ENCODE data around the gene ITFG2. TPM values are rescaled to one million over a fixed set of nuclear protein-coding genes. Genes with fewer than 3 reads are reported as not detected.

ITFG2 gene
- total and polyA plus RNA-seq, 2 experiments from 2014 or later = 30.4 to 45.5 TPM

DNA sequence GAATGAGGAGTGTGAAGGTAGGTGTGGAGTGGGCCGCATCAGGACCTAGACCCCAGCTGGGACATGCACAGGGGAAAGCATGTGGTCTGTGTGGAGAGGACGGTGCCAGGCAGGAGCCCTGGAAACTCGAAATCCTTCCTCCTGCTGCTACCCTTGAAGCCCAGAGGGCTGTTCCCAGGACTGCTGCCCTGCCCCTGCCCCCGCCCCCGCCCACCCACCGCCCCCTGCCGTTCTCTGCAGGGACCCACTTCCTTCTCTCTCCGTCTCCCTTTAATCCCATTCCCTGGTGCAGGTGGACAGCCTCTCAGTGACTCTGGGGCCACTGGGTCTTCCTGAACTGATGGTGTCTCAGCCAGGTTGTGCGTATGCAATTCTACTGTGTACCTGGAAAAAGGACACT lies 8.0 kb downstream of the ITFG2 start:
- Histone ChIP-seq H3K4me3 (no peak overlapping the region), H3K9me3 (ENCODE audit: low read depth) (no peaks in the 10 kb centered on the region), H3K27me3 (no peaks in the 10 kb centered on the region), H3K4me1 (ENCODE audit: low read depth) (no peaks in the 10 kb centered on the region), H3K27ac (no peak overlapping the region), H3K36me3 (peaks cover 38% of the 10 kb centered on the region)
- DNase-seq (ENCODE audit: low read depth in 1 of 2, low spot score in 1 of 2) = no peak
- TF ChIP-seq, protein P1, sequence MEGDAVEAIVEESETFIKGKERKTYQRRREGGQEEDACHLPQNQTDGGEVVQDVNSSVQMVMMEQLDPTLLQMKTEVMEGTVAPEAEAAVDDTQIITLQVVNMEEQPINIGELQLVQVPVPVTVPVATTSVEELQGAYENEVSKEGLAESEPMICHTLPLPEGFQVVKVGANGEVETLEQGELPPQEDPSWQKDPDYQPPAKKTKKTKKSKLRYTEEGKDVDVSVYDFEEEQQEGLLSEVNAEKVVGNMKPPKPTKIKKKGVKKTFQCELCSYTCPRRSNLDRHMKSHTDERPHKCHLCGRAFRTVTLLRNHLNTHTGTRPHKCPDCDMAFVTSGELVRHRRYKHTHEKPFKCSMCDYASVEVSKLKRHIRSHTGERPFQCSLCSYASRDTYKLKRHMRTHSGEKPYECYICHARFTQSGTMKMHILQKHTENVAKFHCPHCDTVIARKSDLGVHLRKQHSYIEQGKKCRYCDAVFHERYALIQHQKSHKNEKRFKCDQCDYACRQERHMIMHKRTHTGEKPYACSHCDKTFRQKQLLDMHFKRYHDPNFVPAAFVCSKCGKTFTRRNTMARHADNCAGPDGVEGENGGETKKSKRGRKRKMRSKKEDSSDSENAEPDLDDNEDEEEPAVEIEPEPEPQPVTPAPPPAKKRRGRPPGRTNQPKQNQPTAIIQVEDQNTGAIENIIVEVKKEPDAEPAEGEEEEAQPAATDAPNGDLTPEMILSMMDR (IDR thresholded peaks at IDR 0.05; ENCODE audit: low read depth, low read length) = no peak

DNA sequence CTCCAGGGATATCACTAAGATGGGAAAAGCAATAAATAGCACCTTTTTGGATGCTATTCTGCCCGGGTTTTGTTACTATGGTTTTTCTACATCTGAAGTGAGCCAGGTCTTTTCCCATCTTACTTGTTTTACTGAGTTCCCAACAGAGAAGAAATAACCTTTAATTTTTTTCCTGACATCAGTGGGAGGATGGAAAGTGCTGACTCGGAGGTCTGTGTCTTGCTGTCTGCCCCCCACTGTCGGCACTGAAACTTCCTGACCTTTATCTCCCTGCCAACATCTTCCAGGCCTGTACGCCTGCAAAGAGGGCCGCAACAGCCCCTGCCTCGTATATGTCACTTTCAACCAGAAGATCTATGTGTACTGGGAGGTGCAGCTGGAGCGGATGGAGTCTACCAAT lies 11.0 kb downstream of the ITFG2 start:
- Histone ChIP-seq H3K9me3 (ENCODE audit: low read depth) (no peaks in the 10 kb centered on the region), H3K36me3 (peaks cover 28% of the 10 kb centered on the region), H3K27me3 (no peaks in the 10 kb centered on the region), H3K4me1 (ENCODE audit: low read depth) (no peaks in the 10 kb centered on the region), H3K27ac (no peak overlapping the region), H3K4me3 (no peak overlapping the region)
- DNase-seq (ENCODE audit: low read depth in 1 of 2, low spot score in 1 of 2) = no peak
- TF ChIP-seq, protein P1 (IDR thresholded peaks at IDR 0.05; ENCODE audit: low read depth, low read length) = no peak

DNA sequence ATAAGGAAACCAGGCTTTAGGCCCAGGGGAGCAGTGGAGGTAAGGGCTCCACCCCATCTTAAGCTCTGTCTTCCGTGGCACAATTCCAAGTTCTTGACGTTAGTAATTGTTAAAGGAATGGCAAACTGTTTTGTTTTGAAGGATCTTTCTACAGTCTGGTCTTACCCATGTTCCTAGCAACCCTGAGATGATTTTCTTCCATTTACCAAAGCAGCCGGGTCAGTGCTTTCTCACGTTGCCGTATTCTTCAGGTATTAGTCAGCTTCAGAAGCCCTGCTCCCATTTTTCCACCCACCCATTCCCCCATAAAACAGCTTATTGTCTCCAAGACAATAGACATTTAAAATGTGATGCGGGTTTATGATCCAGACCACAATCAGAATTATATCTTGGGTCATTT lies 12.1 kb downstream of the ITFG2 start:
- DNase-seq (ENCODE audit: low read depth in 1 of 2, low spot score in 1 of 2) = no peak
- no peaks in the 10 kb centered on the region for H3K27me3 ChIP-seq

DNA sequence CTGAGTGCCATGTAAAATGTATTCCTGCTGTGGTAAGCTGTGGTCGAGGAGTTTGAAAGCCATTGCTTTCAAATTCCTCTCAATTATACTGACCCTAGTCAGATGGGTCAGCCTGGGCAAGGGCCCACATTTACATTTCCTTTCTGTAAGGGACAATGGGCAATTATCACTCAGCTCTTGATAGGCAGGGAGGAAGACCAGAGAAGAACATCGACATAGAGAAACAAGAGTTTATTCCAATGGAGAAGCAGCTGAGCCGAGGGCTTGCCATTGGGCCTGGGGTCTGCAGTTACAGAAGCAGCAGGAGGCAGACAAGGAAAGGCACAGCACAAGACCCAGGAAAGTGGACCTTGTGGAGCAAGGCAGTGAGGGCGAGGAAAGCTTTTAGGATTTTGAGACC lies 12.7 kb downstream of the ITFG2 start:
- Histone ChIP-seq H3K27me3 (no peaks in the 10 kb centered on the region), H3K36me3 (peaks cover 28% of the 10 kb centered on the region), H3K9me3 (ENCODE audit: low read depth) (no peaks in the 10 kb centered on the region), H3K4me1 (ENCODE audit: low read depth) (no peaks in the 10 kb centered on the region), H3K4me3 (no peak overlapping the region), H3K27ac (no peak overlapping the region)
- TF ChIP-seq, protein P1 (IDR thresholded peaks at IDR 0.05; ENCODE audit: low read depth, low read length) = no peak
- no peak for DNase-seq (ENCODE audit: low read depth in 1 of 2, low spot score in 1 of 2)

More for the DNA sequence above, 12.1 kb downstream of the ITFG2 start:
- TF ChIP-seq, protein P1 (IDR thresholded peaks at IDR 0.05; ENCODE audit: low read depth, low read length) = no peak
- Histone ChIP-seq H3K27ac (no peak overlapping the region), H3K4me1 (ENCODE audit: low read depth) (no peaks in the 10 kb centered on the region), H3K9me3 (ENCODE audit: low read depth) (no peaks in the 10 kb centered on the region), H3K4me3 (no peak overlapping the region), H3K36me3 (peaks cover 28% of the 10 kb centered on the region)

DNA sequence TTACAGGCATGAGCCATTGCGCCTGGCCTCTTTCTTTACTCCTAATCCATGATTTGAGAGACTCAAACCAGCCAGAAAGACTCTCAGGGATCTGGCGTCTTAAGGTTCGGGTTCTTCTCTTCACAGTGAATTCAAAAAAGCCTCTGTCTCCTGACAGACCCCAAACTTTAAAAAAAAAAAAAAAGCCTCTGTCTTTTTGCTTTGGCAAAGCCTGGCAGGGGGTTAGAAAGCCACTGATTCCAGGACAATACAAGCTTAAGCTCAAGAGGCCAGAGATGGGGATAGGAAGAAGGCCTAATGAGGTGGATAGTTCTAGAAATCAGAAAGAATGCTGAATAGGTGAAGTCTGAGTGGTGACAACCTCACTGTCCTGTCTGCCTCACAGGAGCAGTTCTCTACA lies 13.6 kb downstream of the ITFG2 start:
- TF ChIP-seq, protein P1 (IDR thresholded peaks at IDR 0.05; ENCODE audit: low read depth, low read length) = no peak
- Histone ChIP-seq H3K4me1 (ENCODE audit: low read depth) (no peaks in the 10 kb centered on the region), H3K36me3 (peaks cover 28% of the 10 kb centered on the region), H3K4me3 (no peak overlapping the region), H3K27ac (no peak overlapping the region), H3K9me3 (ENCODE audit: low read depth) (no peaks in the 10 kb centered on the region), H3K27me3 (no peaks in the 10 kb centered on the region)
- no peak for DNase-seq (ENCODE audit: low read depth in 1 of 2, low spot score in 1 of 2)
